K562 (cell line): Measurements from ENCODE around the gene LGR6. TPM values are rescaled to one million over a fixed set of nuclear protein-coding genes. Genes with fewer than 3 reads are reported as not detected.

ENCODE experiments used
- ATAC-seq: fragments of 200-7000 bp; cut with Tn5 transposase; 3 replicates; pipeline ENCODE4 v1.9.1; 2020; ENCODE audit warnings: moderate library complexity
- BruUV-seq: library from RNA; stranded (reverse); fragments of 400-500 nt; replicated peaks from 2 replicates; lab custom pipeline; 2021; lab: Mats Ljungman, UMichigan
- CTCF ChIA-PET: fragments of 300-600 bp; formaldehyde crosslinking; extraction: SDS; loops from one replicate; lab custom pipeline; 2021; ENCODE audit warnings: low intra/inter-chr PET ratio; lab: Yijun Ruan, JAX
- POLR2A ChIA-PET: fragments of 300-600, 350-650 bp; sonication (Branson Sonifier 250); formaldehyde crosslinking; extraction: SDS; loops from one replicate; lab custom pipeline; 2021; ENCODE audit warnings: antibody characterized with exemption, inconsistent platforms; lab: Yijun Ruan, JAX
- DNase-seq, 4 experiments: peaks; one replicate each; pipeline versions ENCODE4 v3.0.0 to v3.0.0-alpha.2; 2011 to 2018; ENCODE audit warnings: low spot score in 3 of 4, mixed read lengths in 3 of 4; ENCODE audit errors: extremely low read depth in 1 of 4
- FAIRE-seq: peaks from 2 replicates; lab custom pipeline; 2011; peaks lifted over from hg19 to GRCh38; lab: Jason Lieb, UNC
- H2AFZ ChIP-seq: 2 replicates; pipeline ENCODE4 v1.6.0; 2011; ENCODE audit warnings: low read depth, low read length, control low read depth, inconsistent platforms
- H3K27ac ChIP-seq: fragments of 200-600 bp; 3 replicates; pipeline ENCODE4 v1.8.0; 2011; ENCODE audit warnings: low read depth, mild to moderate bottlenecking, control low read depth, inconsistent platforms, low read length, moderate library complexity, mixed read lengths; ENCODE audit errors: extremely low read depth
- H3K27me3 ChIP-seq, 2 experiments: fragments of 300-600 bp in 1 of 2; 2 replicates in 1 of 2; 3 replicates in 1 of 2; pipeline versions ENCODE4 v1.6.0 to v1.8.0; 2011; ENCODE audit warnings: inconsistent platforms in 2 of 2, low read length in 2 of 2, mild to moderate bottlenecking in 1 of 2, mixed read lengths in 1 of 2, moderate library complexity in 1 of 2; ENCODE audit not compliant: control insufficient read depth in 2 of 2, insufficient read depth in 2 of 2
- H3K36me3 ChIP-seq: fragments of 300-600 bp; 3 replicates; pipeline ENCODE4 v1.8.0; 2011; ENCODE audit warnings: mild to moderate bottlenecking, low read length, inconsistent platforms; ENCODE audit not compliant: control insufficient read depth, insufficient read depth
- H3K4me1 ChIP-seq, 2 experiments: fragments of 200-600 bp in 1 of 2; replicated peaks in 1 of 2; 2 replicates in 1 of 2; 3 replicates in 1 of 2; pipeline versions ENCODE4 v1.5.1 to v1.8.0; 2011; ENCODE audit warnings: inconsistent platforms in 2 of 2, low read length in 2 of 2, mild to moderate bottlenecking in 1 of 2, mixed read lengths in 1 of 2, moderate library complexity in 1 of 2; ENCODE audit not compliant: control insufficient read depth in 2 of 2, insufficient read depth in 2 of 2
- H3K4me2 ChIP-seq: 2 replicates; pipeline ENCODE4 v1.6.1; 2011; ENCODE audit warnings: low read length, control low read depth, inconsistent platforms, mixed read lengths; ENCODE audit not compliant: insufficient read depth
- H3K4me3 ChIP-seq: fragments of 200-600 bp; sonication (generic), shearing (Covaris generic); 2 replicates; pipeline ENCODE4 v1.5.1; 2016; ENCODE audit warnings: control low read depth, inconsistent platforms
- H3K79me2 ChIP-seq: fragments of 200-600 bp; 3 replicates; pipeline ENCODE4 v1.8.0; 2011; ENCODE audit warnings: low read length, inconsistent platforms; ENCODE audit not compliant: control insufficient read depth, insufficient read depth
- H3K9ac ChIP-seq, 2 experiments: 2 replicates each; pipeline versions ENCODE4 v1.6.0 to v1.6.1; 2011; ENCODE audit warnings: low read depth in 2 of 2, low read length in 2 of 2, control low read depth in 1 of 2, inconsistent platforms in 1 of 2, mild to moderate bottlenecking in 1 of 2, mixed read lengths in 1 of 2; ENCODE audit not compliant: insufficient read depth in 1 of 2
- H3K9me1 ChIP-seq: one replicate; pipeline ENCODE4 v1.6.0; 2011; ENCODE audit warnings: inconsistent platforms, mild to moderate bottlenecking, low read length, moderate library complexity; ENCODE audit not compliant: control insufficient read depth, insufficient read depth
- H3K9me3 ChIP-seq: replicated peaks from 2 replicates; pipeline ENCODE4 v1.5.1; 2011; ENCODE audit warnings: low read depth, low read length, inconsistent platforms; ENCODE audit not compliant: control insufficient read depth, insufficient read depth
- H4K20me1 ChIP-seq: replicated peaks from 2 replicates; pipeline ENCODE4 v1.6.1; 2011; ENCODE audit warnings: low read length, inconsistent platforms, mixed read lengths; ENCODE audit not compliant: control insufficient read depth, insufficient read depth
- COPS2 ChIP-seq: fragments of 450-650 bp; conservative IDR thresholded peaks from 2 replicates; pipeline ENCODE4 v1.6.1; 2016; ENCODE audit warnings: mild to moderate bottlenecking, moderate library complexity
- CREM ChIP-seq: IDR thresholded peaks from 2 replicates; pipeline ENCODE4 v1.6.1; 2014; ENCODE audit warnings: antibody characterized with exemption, low read depth
- CSDE1 ChIP-seq, 2 experiments: fragments of 450-650 bp; IDR thresholded peaks; 2 replicates each; pipeline ENCODE4 v1.6.1; 2016; ENCODE audit warnings: mild to moderate bottlenecking in 1 of 2
- ELF4 ChIP-seq: fragments of 450-650 bp; formaldehyde crosslinking; IDR thresholded peaks from 2 replicates; pipeline ENCODE4 v1.4.0; 2022; ENCODE audit warnings: missing genetic modification characterization
- JUN ChIP-seq, 2 experiments: sonication (generic) in 1 of 2; formaldehyde crosslinking in 1 of 2; IDR thresholded peaks; 2 replicates each; pipeline versions ENCODE4 v1.6.1 to v1.8.0; 2012 to 2022; ENCODE audit warnings: borderline replicate concordance in 2 of 2, mild to moderate bottlenecking in 2 of 2, improper control_type of control experiment in 1 of 2, low read depth in 1 of 2, low read length in 1 of 2, missing genetic modification reagents in 1 of 2
- SNIP1 ChIP-seq: fragments of 450-650 bp; IDR thresholded peaks from 2 replicates; pipeline ENCODE4 v1.7.1; 2017; ENCODE audit warnings: low read depth, mild to moderate bottlenecking
- ZC3H11A ChIP-seq: IDR thresholded peaks from 2 replicates; pipeline ENCODE4 v1.6.1; 2012; ENCODE audit warnings: low read depth, low read length, improper control_type of control experiment
- WGBS: fragments of 100-300 bp; shearing (Covaris generic); methylation state at CpG from one replicate; pipeline ENCODE4 v1.1.6; 2016; ENCODE audit warnings: low coverage, mixed read lengths; ENCODE audit not compliant: insufficient coverage; ENCODE audit errors: missing lambda C conversion rate; 5-methylcytosine and 5-hydroxymethylcytosine counted together
- in situ Hi-C: fragments of 300-500 bp; cut with MboI; formaldehyde crosslinking; loops from 4 replicates; pipeline ENCODE4 v1.15.0; 2018; ENCODE audit warnings: inconsistent platforms, mixed read lengths
- intact Hi-C: fragments of 100-400 bp; cut with micrococcal nuclease; formaldehyde crosslinking; loops from 2 replicates; pipeline ENCODE4 v1.14.2; 2022
- polyA plus RNA-seq, 8 experiments: library from polyadenylated mRNA; depleted of rRNA in 4 of 8; stranded (reverse) in 5 of 8; unstranded in 3 of 8; fragments of >200 nt; fragmentation: Nextera tagmentation in 2 of 8; fragmentation: Illumina TruSeq in 1 of 8; extraction: Ambion mirVana in 2 of 8; extraction: Trizol in 1 of 8; gene quantifications; 2 replicates each; pipeline versions ENCODE4 v1.2.1 to v1.2.3, GENCODE V29; 2011 to 2014; ENCODE audit warnings: inconsistent platforms in 1 of 8, missing spikeins in 1 of 8
- total RNA-seq, 7 experiments: library from RNA; depleted of rRNA in 6 of 7; stranded (reverse); fragments of >200 nt in 6 of 7; fragmentation: Illumina TruSeq in 2 of 7; extraction: Trizol in 2 of 7; gene quantifications; 2 replicates each; pipeline versions ENCODE4 v1.2.1 to v1.2.3, GENCODE V29; 2011 to 2021; ENCODE audit warnings: low replicate concordance in 1 of 7
- TF ChIP-seq, protein P1 (sequence below), 3 experiments: fragments of 200-800 bp in 1 of 3; sonication (Bioruptor generic) in 1 of 3; sonication (generic) in 1 of 3; formaldehyde crosslinking in 1 of 3; IDR thresholded peaks; 2 replicates each; pipeline versions ENCODE4 v1.6.1 to v1.8.0; 2016 to 2022; ENCODE audit warnings: mild to moderate bottlenecking in 2 of 3, missing compliant biosample characterization in 2 of 3, missing genetic modification characterization in 2 of 3, missing genetic modification reagents in 1 of 3
- TF ChIP-seq, protein P2 (sequence below): sonication (generic); formaldehyde crosslinking; IDR thresholded peaks from 2 replicates; pipeline ENCODE4 v1.8.0; 2023; ENCODE audit warnings: missing genetic modification reagents, mild to moderate bottlenecking, borderline replicate concordance
- TF ChIP-seq, protein P3 (sequence below): sonication (generic); formaldehyde crosslinking; IDR thresholded peaks from 2 replicates; pipeline ENCODE4 v1.8.1; 2023; ENCODE audit warnings: mild to moderate bottlenecking, missing genetic modification reagents

Gene LGR6
- total and polyA plus RNA-seq, 9 of the 15 experiments (the other 6 are each of a cell fraction or from before 2014, with no cell fraction given) = 0.01 to 0.54 (median 0.17) TPM; not detected in 1

DNA sequence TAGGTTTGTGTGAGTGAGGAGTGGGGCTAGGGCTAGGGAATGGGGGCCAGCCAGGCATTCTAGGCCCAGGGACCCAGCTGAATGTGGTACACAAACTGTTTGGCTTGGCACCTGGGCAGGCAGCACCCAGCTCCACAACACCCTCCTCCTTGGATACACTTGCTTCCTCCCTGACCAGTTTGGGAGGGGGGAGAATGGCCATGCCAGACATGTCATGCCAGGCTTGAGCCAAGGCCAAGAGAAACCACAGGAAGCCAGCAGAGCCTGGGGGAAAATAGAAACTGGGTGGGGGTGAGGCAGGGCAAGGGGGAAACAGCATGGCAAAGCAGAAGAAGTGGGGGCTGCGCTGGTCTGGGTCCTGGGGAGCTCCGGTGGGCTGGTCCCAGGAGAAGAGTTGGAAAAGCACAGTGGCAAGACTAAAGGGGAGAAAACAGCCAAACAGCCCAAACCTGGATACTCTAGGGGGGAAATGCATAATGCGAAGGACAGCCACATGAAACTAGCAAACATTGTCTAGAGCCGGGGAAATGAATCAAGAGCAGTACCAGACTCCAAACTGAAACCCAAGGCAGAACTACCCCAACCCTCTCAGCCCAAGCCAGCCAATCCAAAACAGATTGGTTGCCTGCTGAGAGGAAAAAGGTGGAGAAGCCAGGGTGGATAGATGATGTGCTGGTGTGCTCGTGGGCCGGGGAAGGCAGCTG, 47.9 kb downstream of the LGR6 start:
- Histone ChIP-seq H4K20me1 (peaks cover 4% of the 10 kb centered on the region; the same call in 1 of the 2 replicates), H3K79me2 (no peaks in the 10 kb centered on the region), H3K4me1 (peaks cover 4 to 6% of the 10 kb centered on the region in 2 experiments; a peak in 3 of 5 replicates), H3K4me2 (no peak overlapping the region), H3K36me3 (no peaks in the 10 kb centered on the region), H3K9me1 (peaks cover 6% of the 10 kb centered on the region), H3K27ac (no peak overlapping the region), H3K9ac (no peak overlapping the region), H3K27me3 (peaks cover 5 to 55% of the 10 kb centered on the region in 2 experiments; a peak in 3 of 5 replicates), H2AFZ (no peak overlapping the region), H3K4me3 (no peak overlapping the region), H3K9me3 (no peaks in the 10 kb centered on the region)
- in situ Hi-C loops (no loop called here), intact Hi-C loops (no loop called here)
- FAIRE-seq (no peak), ATAC-seq (no peak), DNase-seq (no peak)
- ChIA-PET POLR2A (no interaction called here), CTCF (no interaction called here)
- WGBS = 8% methylated on average over 6 of the region's 6 CpGs
- no TSS peak for BruUV-seq
- TF ChIP-seq CREM = no peak
- TF ChIP-seq CSDE1 (IDR thresholded peaks at IDR 0.05) = no peak
- TF ChIP-seq, protein P1, sequence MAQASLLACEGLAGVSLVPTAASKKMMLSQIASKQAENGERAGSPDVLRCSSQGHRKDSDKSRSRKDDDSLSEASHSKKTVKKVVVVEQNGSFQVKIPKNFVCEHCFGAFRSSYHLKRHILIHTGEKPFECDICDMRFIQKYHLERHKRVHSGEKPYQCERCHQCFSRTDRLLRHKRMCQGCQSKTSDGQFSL (CRISPR knock-in tag; IDR thresholded peaks at IDR 0.05) = no peak
- TF ChIP-seq, protein P1 (tag; IDR thresholded peaks at IDR 0.05) = no peak
- no peak for TF ChIP-seq ZC3H11A
- TF ChIP-seq SNIP1 = no peak
- TF ChIP-seq JUN (IDR thresholded peaks at IDR 0.05; ENCODE audit: borderline replicate concordance, low read depth, low read length) = no peak
- no peak for TF ChIP-seq JUN (CRISPR knock-in tag; IDR thresholded peaks at IDR 0.05; ENCODE audit: borderline replicate concordance)
- TF ChIP-seq, protein P2, sequence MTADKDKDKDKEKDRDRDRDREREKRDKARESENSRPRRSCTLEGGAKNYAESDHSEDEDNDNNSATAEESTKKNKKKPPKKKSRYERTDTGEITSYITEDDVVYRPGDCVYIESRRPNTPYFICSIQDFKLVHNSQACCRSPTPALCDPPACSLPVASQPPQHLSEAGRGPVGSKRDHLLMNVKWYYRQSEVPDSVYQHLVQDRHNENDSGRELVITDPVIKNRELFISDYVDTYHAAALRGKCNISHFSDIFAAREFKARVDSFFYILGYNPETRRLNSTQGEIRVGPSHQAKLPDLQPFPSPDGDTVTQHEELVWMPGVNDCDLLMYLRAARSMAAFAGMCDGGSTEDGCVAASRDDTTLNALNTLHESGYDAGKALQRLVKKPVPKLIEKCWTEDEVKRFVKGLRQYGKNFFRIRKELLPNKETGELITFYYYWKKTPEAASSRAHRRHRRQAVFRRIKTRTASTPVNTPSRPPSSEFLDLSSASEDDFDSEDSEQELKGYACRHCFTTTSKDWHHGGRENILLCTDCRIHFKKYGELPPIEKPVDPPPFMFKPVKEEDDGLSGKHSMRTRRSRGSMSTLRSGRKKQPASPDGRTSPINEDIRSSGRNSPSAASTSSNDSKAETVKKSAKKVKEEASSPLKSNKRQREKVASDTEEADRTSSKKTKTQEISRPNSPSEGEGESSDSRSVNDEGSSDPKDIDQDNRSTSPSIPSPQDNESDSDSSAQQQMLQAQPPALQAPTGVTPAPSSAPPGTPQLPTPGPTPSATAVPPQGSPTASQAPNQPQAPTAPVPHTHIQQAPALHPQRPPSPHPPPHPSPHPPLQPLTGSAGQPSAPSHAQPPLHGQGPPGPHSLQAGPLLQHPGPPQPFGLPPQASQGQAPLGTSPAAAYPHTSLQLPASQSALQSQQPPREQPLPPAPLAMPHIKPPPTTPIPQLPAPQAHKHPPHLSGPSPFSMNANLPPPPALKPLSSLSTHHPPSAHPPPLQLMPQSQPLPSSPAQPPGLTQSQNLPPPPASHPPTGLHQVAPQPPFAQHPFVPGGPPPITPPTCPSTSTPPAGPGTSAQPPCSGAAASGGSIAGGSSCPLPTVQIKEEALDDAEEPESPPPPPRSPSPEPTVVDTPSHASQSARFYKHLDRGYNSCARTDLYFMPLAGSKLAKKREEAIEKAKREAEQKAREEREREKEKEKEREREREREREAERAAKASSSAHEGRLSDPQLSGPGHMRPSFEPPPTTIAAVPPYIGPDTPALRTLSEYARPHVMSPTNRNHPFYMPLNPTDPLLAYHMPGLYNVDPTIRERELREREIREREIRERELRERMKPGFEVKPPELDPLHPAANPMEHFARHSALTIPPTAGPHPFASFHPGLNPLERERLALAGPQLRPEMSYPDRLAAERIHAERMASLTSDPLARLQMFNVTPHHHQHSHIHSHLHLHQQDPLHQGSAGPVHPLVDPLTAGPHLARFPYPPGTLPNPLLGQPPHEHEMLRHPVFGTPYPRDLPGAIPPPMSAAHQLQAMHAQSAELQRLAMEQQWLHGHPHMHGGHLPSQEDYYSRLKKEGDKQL (CRISPR knock-in tag) = no peak
- TF ChIP-seq COPS2 = no peak
- TF ChIP-seq, protein P3, sequence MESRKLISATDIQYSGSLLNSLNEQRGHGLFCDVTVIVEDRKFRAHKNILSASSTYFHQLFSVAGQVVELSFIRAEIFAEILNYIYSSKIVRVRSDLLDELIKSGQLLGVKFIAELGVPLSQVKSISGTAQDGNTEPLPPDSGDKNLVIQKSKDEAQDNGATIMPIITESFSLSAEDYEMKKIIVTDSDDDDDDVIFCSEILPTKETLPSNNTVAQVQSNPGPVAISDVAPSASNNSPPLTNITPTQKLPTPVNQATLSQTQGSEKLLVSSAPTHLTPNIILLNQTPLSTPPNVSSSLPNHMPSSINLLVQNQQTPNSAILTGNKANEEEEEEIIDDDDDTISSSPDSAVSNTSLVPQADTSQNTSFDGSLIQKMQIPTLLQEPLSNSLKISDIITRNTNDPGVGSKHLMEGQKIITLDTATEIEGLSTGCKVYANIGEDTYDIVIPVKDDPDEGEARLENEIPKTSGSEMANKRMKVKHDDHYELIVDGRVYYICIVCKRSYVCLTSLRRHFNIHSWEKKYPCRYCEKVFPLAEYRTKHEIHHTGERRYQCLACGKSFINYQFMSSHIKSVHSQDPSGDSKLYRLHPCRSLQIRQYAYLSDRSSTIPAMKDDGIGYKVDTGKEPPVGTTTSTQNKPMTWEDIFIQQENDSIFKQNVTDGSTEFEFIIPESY (CRISPR knock-in tag) = no peak
- TF ChIP-seq ELF4 = no peak
